Measurements from ENCODE around the gene SPOP. TPM values are rescaled to one million over a fixed set of nuclear protein-coding genes. Genes with fewer than 3 reads are reported as not detected.
"Not testable (repeated sequence)": the region's sequence is repeated elsewhere in the genome, so short reads cannot be mapped to it uniquely, and the experiment has no call there.

Gene SPOP
- total and polyA plus RNA-seq, 2 experiments from 2014 or later, result 13.9 to 18.6 TPM

- no peaks in the 10 kb centered on the region for H3K79me2 ChIP-seq (replicated peaks; ENCODE audit: insufficient read depth)
- H3F3A ChIP-seq (replicated peaks; ENCODE audit: low read depth), result peaks cover 11% of the 10 kb centered on the region
- peak overlapping the region; percentile 88 for H3K4me3 ChIP-seq
- no peaks in the 10 kb centered on the region for H3K9me2 ChIP-seq (ENCODE audit: insufficient read depth)
- H3K4me3 Mint-ChIP-seq, result peak overlapping the region; percentile 44; the same call in 2 of the 3 replicates
- no peaks in the 10 kb centered on the region for H4K20me1 ChIP-seq (replicated peaks; ENCODE audit: insufficient read depth)
- peak overlapping the region; percentile 76 for H3K4me2 ChIP-seq
- peak overlapping the region; percentile 94 for H2AFZ ChIP-seq
- peaks cover 29% of the 10 kb centered on the region for H3K4me1 Mint-ChIP-seq
- H3K9me3 Mint-ChIP-seq, result no peaks in the 10 kb centered on the region
- H3K36me3 Mint-ChIP-seq (ENCODE audit: low read depth), result no peaks in the 10 kb centered on the region
- DNase-seq (ENCODE audit: low spot score) (no peak), ATAC-seq (peak; percentile 3)
- H3K27ac Mint-ChIP-seq, result no peak overlapping the region
- H3K27me3 Mint-ChIP-seq (ENCODE audit: insufficient read depth, low read depth, poor library complexity), result peaks cover 22% of the 10 kb centered on the region
- no peaks in the 10 kb centered on the region for H3K36me3 ChIP-seq (ENCODE audit: insufficient read depth)
- H3K27ac ChIP-seq (ENCODE audit: low read depth), result no peak overlapping the region
- peaks cover 21% of the 10 kb centered on the region for H3K27me3 ChIP-seq (ENCODE audit: insufficient read depth)
- H3K4me1 ChIP-seq (ENCODE audit: insufficient read depth), result peaks cover 19% of the 10 kb centered on the region
- TF ChIP-seq NANOG (IDR thresholded peaks at IDR 0.05; ENCODE audit: borderline replicate concordance) (no peak), STAT1 (IDR thresholded peaks at IDR 0.05; ENCODE audit: unreplicated experiment) (no peak), CTCF (conservative IDR thresholded peaks at IDR 0.05; ENCODE audit: low read depth in 2 of 2) (no peak), EZH2 (IDR thresholded peaks at IDR 0.05; ENCODE audit: low read depth, unreplicated experiment) (no peak)
Measured at GRCh38 chr17:49570540-49571242, 107.2 kb downstream of the SPOP start.

- not testable (repeated sequence) for H3K4me1 ChIP-seq (ENCODE audit: insufficient read depth); H4K20me1 ChIP-seq (replicated peaks; ENCODE audit: insufficient read depth); H3K36me3 Mint-ChIP-seq (ENCODE audit: low read depth); H3K9me3 Mint-ChIP-seq; H3K27ac Mint-ChIP-seq; H3K4me3 Mint-ChIP-seq; H3K9me2 ChIP-seq (ENCODE audit: insufficient read depth); H3K79me2 ChIP-seq (replicated peaks; ENCODE audit: insufficient read depth); DNase-seq (ENCODE audit: low spot score); H3F3A ChIP-seq (replicated peaks; ENCODE audit: low read depth); H2AFZ ChIP-seq; H3K4me2 ChIP-seq; H3K36me3 ChIP-seq (ENCODE audit: insufficient read depth); H3K27ac ChIP-seq (ENCODE audit: low read depth); ATAC-seq
- peaks cover 15% of the 10 kb centered on the region for H3K27me3 ChIP-seq (ENCODE audit: insufficient read depth)
- peak overlapping the region; percentile 60 for H3K4me3 ChIP-seq
- H3K4me1 Mint-ChIP-seq, result peaks cover 22% of the 10 kb centered on the region
- H3K27me3 Mint-ChIP-seq (ENCODE audit: insufficient read depth, low read depth, poor library complexity), result peaks cover 22% of the 10 kb centered on the region
Measured at GRCh38 chr17:49568695-49569047, 109.2 kb downstream of the SPOP start.

- Mint-ChIP-seq H3K4me3 (peak overlapping the region; percentile 56), H3K27ac (no peak overlapping the region; the same call in 1 of the 2 replicates), H3K4me1 (peaks cover 16% of the 10 kb centered on the region), H3K36me3 (ENCODE audit: low read depth) (no peaks in the 10 kb centered on the region), H3K9me3 (no peaks in the 10 kb centered on the region), H3K27me3 (ENCODE audit: insufficient read depth, low read depth, poor library complexity) (peaks cover 22% of the 10 kb centered on the region)
- Histone ChIP-seq H3K79me2 (replicated peaks; ENCODE audit: insufficient read depth) (no peaks in the 10 kb centered on the region), H3F3A (replicated peaks; ENCODE audit: low read depth) (peaks cover 6% of the 10 kb centered on the region), H3K27me3 (ENCODE audit: insufficient read depth) (peaks cover 15% of the 10 kb centered on the region), H3K9me2 (ENCODE audit: insufficient read depth) (no peaks in the 10 kb centered on the region), H4K20me1 (replicated peaks; ENCODE audit: insufficient read depth) (no peaks in the 10 kb centered on the region), H3K36me3 (ENCODE audit: insufficient read depth) (no peaks in the 10 kb centered on the region), H3K27ac (ENCODE audit: low read depth) (no peak overlapping the region), H3K4me2 (peak overlapping the region; percentile 92), H2AFZ (peak overlapping the region; percentile 95), H3K4me1 (ENCODE audit: insufficient read depth) (0 out of 2 replicates have a peak, but pooled peaks cover 3% of the 10 kb centered on the region), H3K4me3 (peak overlapping the region; percentile 60)
- peak; percentile 76 for ATAC-seq
- no peak for TF ChIP-seq ZNF114 (CRISPR knock-in tag; IDR thresholded peaks at IDR 0.05)
- peak; percentile 81 to 98 for TF ChIP-seq CTCF (conservative IDR thresholded peaks at IDR 0.05; ENCODE audit: low read depth in 2 of 2)
- no peak for TF ChIP-seq EZH2 (IDR thresholded peaks at IDR 0.05; ENCODE audit: low read depth, unreplicated experiment)
- DNase-seq (ENCODE audit: low spot score), result peak; percentile 88
Measured at GRCh38 chr17:49567871-49568694, 109.8 kb downstream of the SPOP start.

All from GM23338 (cell line).